ENCODE results near the gene UBE2O. TPM values are rescaled to one million over a fixed set of nuclear protein-coding genes. Genes with fewer than 3 reads are reported as not detected.

Gene UBE2O
- total RNA-seq, 1 experiment from 2014 or later: 24.7 TPM

DNA sequence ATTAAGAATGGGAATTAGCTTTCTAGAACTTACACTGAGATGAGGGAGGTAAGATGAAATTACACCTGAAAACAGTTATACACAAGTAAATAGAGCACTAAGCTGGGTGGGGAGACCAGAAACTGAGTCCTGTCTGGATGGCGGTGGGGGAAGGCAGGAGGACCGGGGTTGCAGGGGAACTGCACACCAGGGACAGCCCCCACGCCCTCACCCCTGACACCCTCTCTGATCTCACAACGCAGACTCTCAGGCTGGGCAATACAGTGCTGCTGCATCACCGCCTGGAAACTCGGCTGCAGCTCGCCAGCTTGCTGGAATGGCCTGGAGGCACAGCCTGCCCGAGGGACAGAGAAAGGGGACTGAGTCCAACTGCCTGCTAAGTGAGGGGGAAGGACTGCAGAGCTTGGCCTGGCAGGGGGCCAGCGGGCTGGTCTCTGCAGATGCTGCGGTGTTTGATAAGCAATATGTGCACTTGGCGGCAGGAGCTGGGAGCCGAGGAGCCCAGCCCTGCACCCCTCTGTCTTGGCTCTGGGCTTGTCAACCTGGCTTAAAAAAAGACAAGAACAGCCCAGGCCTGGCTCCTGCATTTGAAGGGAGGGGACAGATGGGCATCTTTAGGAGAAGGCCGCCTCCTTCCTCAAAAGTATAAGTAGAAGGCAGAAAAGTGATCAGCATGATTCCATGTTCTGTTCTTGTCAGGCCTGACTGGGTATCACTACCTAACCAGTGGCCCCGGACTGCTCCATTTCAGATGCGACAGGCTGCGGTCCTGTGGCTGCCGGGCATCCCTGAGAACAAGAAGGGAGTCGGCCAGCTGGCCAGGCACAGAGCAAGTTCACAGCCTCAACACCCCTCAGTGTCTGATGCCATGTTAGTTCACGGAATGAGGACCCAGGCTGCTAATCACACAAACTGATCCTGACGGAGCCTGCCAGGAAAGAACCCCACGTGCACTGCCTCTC, 38.3 kb downstream of the UBE2O start:
- no peak for DNase-seq (ENCODE audit: low read depth)

DNA sequence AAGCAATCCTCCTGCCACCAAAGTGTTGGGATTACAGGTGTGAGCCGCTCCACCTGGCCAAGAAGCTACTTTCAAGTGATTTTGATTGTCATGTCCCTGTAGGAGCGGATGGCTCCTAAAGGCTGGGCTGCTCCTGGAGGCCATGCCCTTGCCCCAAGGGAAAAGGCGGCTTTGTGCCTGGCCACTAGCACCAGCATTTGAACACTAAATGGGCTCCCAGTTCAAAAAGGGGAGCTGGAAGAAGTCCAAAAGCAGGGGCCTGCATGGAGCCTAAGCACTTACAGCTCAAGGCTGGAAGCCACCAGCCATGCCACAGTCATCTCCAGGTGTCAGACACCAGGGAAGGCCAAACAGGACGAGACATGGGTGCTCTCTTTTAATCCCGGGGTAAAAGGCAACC, 41.7 kb downstream of the UBE2O start:
- DNase-seq (ENCODE audit: low read depth): no peak

DNA sequence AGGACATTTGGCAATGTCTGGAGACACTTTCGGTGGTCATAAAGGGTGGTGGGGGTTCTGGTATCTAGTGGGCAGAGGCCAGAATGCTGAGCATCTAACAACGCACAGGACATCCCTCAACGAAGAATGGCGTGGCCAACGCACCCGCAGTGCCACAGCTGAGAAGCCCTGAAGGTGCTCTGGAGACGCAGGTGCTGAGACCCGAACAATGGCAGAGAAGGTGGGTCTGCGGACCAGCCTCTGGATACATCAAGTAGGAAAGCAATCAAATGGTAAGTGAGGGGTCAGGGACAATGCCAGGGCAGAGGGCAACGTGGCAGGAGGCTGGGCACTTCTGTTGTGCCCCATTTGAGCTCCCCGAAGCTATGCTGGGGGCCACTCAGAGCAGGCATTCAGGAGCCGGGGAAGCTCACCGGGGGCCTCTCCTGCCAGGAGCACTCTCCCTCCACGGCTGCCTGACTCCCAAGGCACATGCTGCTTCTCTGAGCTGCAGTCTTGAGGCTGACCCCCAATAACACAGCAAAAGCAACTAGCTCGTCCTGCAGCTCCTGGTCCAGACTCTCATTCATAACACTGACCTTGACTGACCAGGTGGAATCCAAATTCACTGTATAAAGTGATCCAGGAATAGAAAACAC, 42.5 kb downstream of the UBE2O start:
- DNase-seq (ENCODE audit: low read depth): no peak

DNA sequence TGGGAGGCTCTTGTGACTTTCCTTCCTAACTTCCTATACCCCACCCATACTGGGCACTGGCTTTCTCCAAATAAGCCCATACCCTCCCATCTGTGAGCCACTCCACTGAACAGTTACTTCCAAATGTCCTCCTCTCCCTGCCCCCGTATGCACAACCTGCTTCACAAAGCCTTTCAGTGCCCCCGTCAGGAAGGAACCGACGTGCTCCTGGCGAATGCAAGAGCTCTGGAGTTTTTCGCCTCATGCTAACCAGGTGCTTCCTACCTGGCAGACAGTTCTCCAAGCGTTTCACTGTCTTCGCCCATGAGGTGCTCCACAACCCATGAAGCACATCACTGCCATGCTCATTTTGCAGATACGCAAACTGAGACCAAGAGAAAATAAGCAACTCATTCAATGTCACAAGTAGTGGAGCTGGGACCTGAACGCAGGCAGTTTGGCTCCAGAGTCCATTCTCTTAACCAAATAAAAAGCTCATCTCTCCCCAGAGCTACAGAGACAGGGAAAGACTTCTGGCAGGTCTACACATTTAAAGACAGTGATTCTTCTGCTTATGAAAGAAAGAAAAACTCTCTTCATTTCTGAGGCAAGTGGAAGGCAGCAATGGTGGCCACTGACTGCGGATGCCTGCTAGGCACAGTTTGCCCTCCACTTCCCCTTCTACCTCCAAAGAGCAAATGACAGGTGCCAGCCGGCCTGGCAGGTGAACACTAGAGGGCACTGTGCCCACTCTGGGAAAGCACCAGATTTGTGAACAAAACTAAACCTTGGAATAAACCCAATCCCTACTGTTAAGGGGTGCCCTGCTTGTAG, 44.7 kb downstream of the UBE2O start:
- DNase-seq (ENCODE audit: low read depth): peak; percentile 66

DNA sequence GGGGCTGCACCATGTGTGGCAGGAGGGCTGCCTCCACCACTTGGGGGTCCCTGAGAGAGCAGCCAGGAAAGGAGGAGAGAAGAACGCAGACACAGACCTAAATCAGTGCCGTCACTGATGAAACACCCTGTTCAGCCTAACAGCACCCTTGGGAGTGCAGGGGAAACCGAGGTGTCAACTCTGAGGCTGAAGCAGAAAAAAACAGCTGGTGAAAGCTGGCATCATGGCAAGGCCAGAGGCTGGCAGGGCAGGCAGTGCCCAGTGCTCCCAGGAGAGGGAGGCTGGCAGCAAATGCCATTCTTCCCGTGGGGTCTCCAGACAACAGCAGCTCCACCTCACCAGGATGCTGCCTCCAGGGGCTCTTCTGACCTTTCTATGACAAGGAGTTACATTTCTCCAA, 45.4 kb downstream of the UBE2O start:
- no peak for DNase-seq (ENCODE audit: low read depth)

DNA sequence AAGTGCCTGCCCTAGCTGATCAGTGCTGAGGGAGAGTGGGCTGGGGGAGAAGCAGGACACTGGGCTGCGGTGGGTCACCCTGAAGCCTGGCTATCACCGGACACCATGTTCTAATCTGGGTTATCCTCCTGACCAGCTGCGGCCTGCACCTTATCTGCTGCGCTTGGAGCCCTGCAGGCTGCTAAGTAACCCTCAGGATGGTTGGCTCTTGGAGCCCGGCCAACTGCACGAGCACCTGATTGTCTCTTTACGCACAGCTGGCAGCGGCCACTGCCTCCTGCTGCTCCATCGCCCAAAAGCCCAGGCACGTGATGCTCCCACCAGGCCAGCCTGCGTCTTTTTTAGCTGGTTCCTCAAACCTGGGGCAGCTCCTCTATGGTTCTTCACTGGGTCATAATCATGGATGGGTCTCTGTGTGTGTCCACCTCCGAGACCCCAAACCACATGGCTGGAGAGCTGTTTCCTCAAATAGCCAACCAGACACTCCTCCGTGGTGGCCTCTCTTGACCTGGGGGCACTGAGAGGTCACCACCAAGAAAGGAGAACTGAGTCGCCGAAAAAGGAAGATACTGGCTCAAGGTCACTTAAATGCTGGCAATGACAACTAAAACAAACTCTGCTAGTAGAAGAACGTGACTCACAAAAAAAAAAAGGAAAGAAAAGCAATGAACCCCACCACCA, 46.8 kb downstream of the UBE2O start:
- no peak for DNase-seq (ENCODE audit: low read depth)

DNA sequence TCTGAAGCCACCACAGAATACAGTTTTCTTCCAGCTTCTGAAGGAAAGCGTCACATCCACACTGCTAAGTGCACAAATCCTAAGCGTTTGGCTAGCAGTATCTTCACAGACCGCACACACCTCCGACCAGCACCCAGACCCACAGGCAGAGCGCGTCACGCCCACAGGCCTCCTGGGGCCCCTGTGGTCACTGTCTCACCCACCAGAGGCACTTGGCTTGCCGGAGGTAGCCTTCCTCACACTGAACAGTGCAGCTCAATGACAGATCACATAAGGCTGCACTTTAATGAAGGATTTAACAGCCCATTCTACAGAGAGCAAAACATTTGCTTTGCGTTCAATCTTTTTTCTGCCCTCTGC, 47.4 kb downstream of the UBE2O start:
- DNase-seq (ENCODE audit: low read depth): no peak

DNA sequence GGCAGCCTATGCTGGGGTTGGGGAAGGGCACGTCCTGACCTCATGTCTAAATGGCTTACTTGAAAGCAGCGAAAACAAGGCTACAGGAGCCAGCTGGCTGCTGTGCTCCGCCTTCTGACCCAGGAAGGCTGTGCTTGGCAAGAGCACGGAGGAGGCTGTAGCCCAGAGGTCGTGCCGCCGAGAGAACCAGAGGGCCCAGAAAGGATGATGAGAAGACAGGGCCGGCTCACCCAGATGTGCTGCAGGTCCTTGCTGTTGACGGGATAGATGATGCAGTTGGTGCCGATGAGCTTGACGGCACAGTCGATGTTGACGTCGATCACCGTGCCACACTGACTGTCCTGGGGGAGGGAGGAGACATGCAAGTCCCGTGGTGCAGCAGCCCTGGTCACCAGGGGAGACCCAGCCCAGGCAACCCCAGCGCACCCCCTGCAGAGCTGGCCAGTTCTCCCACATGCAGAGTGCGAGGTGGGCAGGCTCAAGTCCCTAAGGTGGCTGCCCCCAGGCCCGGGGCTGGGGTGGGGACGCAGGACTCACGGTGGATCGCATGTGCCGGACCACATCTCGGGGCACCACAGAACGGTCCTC, 47.9 kb downstream of the UBE2O start:
- no peak for DNase-seq (ENCODE audit: low read depth)

DNA sequence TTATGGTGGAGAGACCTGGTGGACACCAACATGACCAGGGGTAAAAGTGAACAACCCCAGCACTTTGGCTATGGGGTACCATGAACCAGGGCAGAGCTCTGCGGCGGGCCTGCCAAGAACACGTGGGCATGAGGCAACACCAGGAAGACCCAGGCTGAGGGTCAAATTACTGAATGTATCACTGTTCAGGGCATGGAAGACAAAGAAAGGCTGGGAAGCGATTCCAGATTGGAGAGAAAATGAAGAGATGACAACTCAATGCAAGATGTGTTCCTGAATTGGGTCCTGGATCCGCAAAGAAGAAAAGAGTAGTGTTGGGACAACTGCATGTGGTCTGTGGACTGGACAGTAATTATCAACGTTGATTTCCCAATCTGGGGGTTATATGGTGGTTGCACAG, 48.7 kb downstream of the UBE2O start:
- no peak for DNase-seq (ENCODE audit: low read depth)

DNA sequence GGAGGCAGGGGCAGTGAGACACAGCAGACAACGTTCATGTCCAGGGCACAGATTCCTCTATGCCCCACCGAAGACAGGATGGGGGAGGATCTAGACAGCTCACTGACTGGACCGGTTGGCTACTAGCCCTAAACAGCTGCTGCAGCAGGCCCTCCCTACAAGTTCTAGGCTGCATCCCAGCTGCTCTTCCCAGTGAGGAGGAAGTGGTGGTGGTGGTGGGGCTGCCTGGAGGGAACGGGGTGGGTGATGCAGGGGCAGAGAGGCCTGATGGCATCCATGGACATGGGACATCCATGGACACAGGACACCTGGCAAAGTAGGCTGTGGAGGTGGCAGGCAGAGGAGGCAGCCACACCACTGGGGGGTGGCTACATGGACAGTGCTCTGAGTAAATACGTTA, 50.2 kb downstream of the UBE2O start:
- no peak for DNase-seq (ENCODE audit: low read depth)

DNA sequence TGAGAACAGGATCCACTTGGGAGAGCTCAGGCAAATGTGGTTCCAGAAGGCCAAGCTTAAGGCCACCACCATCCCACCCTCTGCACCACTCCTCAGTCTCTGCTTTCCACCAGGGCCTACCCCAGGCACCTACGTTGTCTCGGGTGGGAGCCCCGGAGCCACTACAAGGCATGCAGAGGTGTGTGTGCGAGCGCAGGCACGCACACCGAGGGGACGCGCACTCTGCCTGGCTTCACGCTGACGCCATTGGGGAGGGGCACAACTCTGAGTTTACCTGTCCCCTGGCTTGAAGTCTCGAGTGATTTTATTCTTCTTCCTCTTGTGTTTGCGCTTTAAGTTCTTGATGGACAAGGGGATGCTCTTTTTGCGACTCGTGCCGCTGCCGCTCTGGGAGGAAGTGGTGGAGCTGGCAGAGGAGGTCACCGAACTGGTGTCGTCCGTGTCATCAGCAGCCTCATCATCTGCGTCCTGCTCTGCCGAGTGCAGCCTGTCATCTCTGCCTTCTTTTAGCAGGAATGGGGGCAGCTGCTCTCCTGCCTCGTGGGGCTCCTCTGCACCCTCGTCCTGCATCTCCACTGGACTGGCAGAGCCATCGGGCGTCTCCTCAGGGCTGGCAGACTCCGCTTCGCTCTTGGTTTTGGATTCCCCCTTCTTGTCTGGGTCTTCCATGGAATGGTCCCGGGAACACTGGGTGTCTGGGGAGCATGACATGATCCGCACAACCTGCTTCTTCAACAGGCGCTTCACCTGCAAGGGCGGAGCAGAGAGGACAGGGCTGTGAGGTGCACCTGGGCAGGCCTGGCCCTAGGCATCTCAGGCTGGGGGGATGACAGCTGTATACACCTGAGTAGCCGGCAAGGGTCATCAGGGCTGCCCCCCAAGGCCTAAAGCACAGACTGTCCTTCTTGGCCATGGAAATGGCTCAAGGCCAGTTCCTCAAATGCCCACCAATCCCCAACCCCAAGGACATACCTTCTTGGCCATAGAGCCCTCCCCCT, 53.5 kb downstream of the UBE2O start:
- no peak for DNase-seq (ENCODE audit: low read depth)

DNA sequence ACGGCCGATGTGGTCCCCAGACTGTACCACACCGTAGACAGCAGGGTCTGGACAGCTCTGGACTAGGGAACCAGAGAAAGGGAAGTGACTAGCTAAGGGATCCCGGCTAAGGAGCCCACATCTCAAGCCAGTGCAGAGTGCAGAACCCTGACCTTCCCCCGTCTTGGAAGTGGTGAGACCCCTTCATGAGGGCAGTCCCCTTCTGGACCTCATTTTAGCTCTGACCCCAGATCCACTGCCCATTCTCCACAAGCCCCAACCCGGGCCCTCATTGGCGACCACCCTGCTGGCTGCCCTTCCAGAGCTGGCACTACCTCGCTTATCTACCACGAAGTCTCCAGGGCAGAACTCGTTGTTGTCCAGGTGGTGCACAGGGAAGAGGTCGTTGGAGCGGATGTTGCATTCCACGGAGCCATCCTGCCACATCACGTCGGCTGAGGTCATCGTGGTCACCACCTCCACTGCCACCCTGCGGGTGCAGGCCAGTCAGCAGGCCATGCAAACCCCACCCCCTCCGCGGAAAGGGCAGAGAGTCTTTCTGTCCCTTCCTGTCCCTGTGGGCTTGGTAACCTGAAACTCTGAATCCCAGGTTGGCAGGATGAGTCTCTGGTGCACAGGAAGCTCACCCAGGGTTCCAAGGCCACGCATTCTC, 54.3 kb downstream of the UBE2O start:
- DNase-seq (ENCODE audit: low read depth): peak; percentile 50

DNA sequence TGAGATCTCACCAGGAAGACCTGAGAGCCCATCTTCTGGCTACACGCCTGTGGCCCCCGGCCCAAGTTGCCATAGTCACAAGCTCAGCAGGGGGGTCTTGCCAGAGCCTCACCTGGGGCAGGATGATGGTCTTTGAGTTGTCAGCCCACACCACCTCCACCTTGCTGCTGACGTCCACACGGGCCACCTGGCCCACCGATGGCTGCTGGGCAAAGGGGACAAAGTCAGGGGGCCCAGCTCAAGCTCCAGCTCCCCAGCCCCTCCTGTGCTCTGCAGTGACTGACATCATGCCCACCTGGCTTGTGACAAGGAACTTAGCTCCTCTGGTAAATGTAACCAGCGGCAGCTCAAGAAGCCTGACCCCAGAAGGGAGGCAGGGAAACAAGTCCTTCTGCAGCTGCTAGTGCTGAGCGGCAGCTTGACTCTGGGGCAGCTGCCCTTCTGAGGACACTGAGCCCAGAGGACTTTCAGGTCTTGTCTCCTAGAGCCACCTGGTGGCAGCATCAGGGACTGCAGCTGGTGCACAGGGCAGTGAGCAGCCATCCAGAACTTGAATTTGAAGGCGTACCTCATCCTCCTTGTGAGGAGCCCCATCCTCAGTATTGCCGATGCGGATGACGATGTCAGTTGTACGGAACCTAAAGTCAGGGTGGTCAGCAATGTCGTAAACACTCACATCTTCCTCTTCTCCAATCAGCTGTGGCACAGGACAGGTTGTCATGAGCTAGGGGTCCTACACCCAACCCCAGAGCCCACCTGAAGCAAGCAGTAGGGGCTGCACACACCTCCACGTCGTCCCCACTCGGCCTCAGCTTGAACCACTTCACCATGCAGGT, 55.0 kb downstream of the UBE2O start:
- DNase-seq (ENCODE audit: low read depth): peak; percentile 88

DNA sequence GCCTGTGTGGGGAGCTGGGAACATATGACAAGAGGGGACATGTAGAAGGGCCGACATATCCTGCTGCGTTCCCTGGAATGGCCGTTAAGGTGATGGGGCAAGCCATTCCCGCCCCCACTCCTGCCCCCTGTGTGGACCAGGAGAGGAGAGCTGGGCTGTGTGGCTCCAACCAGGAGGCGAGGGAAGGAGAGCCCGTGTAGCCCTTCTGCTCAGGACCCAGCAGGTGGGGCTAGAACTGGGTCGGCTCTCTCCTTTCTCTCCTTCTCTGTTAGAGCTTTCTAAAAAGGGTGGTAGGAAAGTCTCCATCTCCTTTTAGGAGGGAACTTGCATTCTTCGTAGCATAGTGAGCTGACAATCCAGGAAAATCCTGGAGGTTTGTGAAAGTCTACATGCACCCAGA, 55.8 kb downstream of the UBE2O start:
- DNase-seq (ENCODE audit: low read depth): no peak

DNA sequence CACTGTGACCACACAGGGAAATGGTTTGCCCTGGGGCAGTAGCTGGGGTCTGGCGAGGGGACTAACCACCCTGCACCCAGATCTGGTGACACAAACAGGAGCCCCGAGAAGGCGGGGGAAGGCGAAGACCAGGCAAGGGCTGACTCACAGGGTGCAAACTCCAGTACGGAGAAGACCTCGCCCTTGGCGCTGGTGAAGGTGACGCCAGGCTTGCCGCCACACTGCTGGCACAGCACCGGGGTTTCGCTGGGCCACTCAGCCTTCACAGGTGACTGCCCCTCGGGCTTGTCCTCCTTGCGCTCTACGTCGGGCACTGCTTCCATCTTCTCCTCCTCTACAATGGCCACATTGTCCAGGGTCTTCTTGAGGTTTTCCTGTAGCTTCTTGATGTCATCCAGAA, 57.0 kb downstream of the UBE2O start:
- no peak for DNase-seq (ENCODE audit: low read depth)

DNA sequence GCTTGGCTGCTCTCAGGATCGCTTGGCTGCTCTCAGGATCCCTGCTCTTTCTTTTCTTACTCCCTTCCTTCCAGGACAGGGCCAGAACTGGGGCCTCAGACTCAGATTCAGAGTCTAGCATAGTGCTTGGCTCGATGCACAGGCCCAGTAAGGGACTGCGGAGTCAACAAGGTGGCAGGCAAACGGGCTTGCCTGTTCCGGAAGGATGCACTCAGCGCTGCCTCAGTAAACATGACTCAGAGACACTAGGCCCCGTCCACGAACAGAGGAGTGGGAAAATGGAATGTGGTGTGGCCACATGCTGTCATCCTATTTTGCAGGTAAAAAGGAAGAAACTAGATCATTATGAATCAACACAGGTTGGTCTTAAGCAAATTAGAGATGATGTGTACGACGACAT, 58.8 kb downstream of the UBE2O start:
- DNase-seq (ENCODE audit: low read depth): no peak

DNA sequence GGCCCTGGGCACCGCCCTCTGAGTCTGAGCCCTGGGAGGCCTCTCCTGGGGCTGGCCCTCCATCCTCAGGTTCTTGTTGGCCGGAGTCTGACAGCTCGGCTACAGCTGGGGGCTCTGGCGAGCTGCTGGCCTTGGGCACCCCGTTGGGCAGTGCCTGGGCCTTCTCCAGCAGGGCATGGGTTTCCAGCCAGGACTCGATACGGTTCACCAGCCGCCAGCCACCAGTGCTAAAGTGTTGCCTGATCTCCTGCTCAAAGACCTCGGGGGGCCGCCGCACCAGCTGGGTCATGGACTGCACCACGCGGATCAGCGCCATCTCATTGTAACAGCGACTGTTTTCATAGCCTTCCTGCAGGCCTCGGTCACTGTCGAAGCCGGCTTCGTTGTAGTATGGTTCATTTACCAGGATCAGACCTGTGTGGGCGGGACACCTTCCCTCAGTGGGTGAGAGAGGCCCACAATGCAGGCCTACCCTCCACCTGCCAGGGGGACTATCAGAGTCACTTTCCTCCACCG, 61.7 kb downstream of the UBE2O start:
- DNase-seq (ENCODE audit: low read depth): no peak

DNA sequence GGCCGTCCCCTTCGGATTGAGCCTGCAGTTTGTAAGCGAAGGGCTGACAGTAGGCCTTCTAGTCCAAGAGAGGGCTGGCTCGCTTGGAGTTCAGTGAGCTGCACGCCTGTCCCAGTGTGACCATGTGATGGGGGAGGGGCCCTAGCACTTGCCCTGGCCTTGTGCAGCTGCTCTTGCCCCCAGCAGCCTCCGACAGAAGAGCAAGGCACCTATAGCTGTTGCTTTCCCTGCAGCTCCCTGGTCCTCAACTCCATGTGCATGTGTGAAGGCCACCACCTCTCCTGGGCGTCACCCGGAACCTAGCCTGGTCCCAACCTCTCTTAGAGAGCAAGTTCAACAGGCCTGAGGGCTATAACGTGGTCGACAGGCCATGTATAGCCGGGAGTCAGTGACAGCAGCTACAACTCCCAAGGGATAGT, 62.9 kb downstream of the UBE2O start:
- DNase-seq (ENCODE audit: low read depth): no peak
